ENCODE results near the gene RPS6KA4.

GRCh38 chr11:64367931-64368672 lies 9.1 kb downstream of the RPS6KA4 start:
- no peak for TF ChIP-seq CTCF (IDR thresholded peaks at IDR 0.05)
- TF ChIP-seq POLR2A (IDR thresholded peaks at IDR 0.05): no peak

Data from body of pancreas (tissue), 4 donors.